Right atrium auricular region (tissue), 2 donors: Measurements from ENCODE around the gene SRGAP2B. TPM values are rescaled to one million over a fixed set of nuclear protein-coding genes. Genes with fewer than 3 reads are reported as not detected.
"Not testable (repeated sequence)": the region's sequence is repeated elsewhere in the genome, so short reads cannot be mapped to it uniquely, and the experiment has no call there.

Experiments used
- DNase-seq: peaks from one replicate; pipeline ENCODE4 v3.0.0-alpha.2; 2019; ENCODE audit warnings: low spot score
- H3K27ac ChIP-seq, 2 donors: fragments of 200-600 bp; sonication (generic); 1 replicate in 1 of 2; 2 replicates in 1 of 2; pipeline ENCODE4 v1.5.1; 2016 to 2019
- H3K27me3 ChIP-seq, 2 donors: fragments of 200-600 bp; sonication (generic); one replicate each; pipeline versions ENCODE4 v1.5.1 to v1.6.0; 2017 to 2019
- H3K36me3 ChIP-seq: fragments of 200-600 bp; sonication (generic); one replicate; pipeline ENCODE4 v1.5.1; 2016
- H3K4me1 ChIP-seq, 2 donors: fragments of 200-600 bp; sonication (generic); one replicate each; pipeline versions ENCODE4 v1.5.1 to v1.6.0; 2017 to 2019
- H3K4me3 ChIP-seq, 2 donors: fragments of 200-600 bp; sonication (generic); 1 replicate in 1 of 2; 2 replicates in 1 of 2; pipeline ENCODE4 v1.5.1; 2017 to 2019; ENCODE audit warnings: mild to moderate bottlenecking in 1 of 2, moderate library complexity in 1 of 2
- H3K9me3 ChIP-seq, 2 donors: fragments of 200-600 bp; sonication (generic); one replicate each; pipeline ENCODE4 v1.5.1; 2019
- total RNA-seq, 2 donors: library from RNA; depleted of rRNA; stranded (reverse); fragments of >200 nt; gene quantifications; one replicate each; pipeline ENCODE4 v1.1.0, GENCODE V29; 2016

SRGAP2B gene
- total RNA-seq, 2 donors from 2014 or later: 5.0 to 12.1 TPM

- not testable (repeated sequence) for DNase-seq, H3K9me3 ChIP-seq, H3K27me3 ChIP-seq, H3K36me3 ChIP-seq, H3K4me1 ChIP-seq, H3K27ac ChIP-seq, H3K4me3 ChIP-seq
Measured at GRCh38 chr1:144977856-144978255, 117.3 kb downstream of the SRGAP2B start.

- H3K4me1 ChIP-seq, DNase-seq, H3K27me3 ChIP-seq, H3K27ac ChIP-seq, H3K36me3 ChIP-seq, H3K9me3 ChIP-seq, H3K4me3 ChIP-seq: not testable (repeated sequence)
Measured at GRCh38 chr1:144971936-144972335, 123.2 kb downstream of the SRGAP2B start.

- not testable (repeated sequence) for H3K4me1 ChIP-seq, H3K27ac ChIP-seq, DNase-seq, H3K4me3 ChIP-seq, H3K27me3 ChIP-seq, H3K36me3 ChIP-seq, H3K9me3 ChIP-seq
Measured at GRCh38 chr1:144966488-144966887, 128.6 kb downstream of the SRGAP2B start.

- H3K36me3 ChIP-seq, H3K27me3 ChIP-seq, H3K4me1 ChIP-seq, H3K9me3 ChIP-seq, DNase-seq, H3K27ac ChIP-seq: not testable (repeated sequence)
- H3K4me3 ChIP-seq: peak overlapping the region in 1 of 2 donors; percentile 2
Measured at GRCh38 chr1:144964765-144965164, 130.4 kb downstream of the SRGAP2B start.

GRCh38 chr1:144964186-144964585 is 130.9 kb downstream of the SRGAP2B start:
- DNase-seq, H3K4me1 ChIP-seq, H3K9me3 ChIP-seq: not testable (repeated sequence)

GRCh38 chr1:144963571-144963970 is 131.6 kb downstream of the SRGAP2B start:
- H3K4me1 ChIP-seq, DNase-seq, H3K27ac ChIP-seq, H3K4me3 ChIP-seq, H3K27me3 ChIP-seq, H3K36me3 ChIP-seq, H3K9me3 ChIP-seq: not testable (repeated sequence)

More at GRCh38 chr1:144964186-144964585, 130.9 kb downstream of the SRGAP2B start:
- not testable (repeated sequence) for H3K27me3 ChIP-seq, H3K36me3 ChIP-seq, H3K27ac ChIP-seq, H3K4me3 ChIP-seq

GRCh38 chr1:144961604-144962583 is 133.2 kb downstream of the SRGAP2B start:
- H3K9me3 ChIP-seq: not testable (repeated sequence)

GRCh38 chr1:144960929-144961488 is 134.1 kb downstream of the SRGAP2B start:
- not testable (repeated sequence) for H3K36me3 ChIP-seq, H3K9me3 ChIP-seq, H3K27me3 ChIP-seq, DNase-seq, H3K4me3 ChIP-seq, H3K4me1 ChIP-seq, H3K27ac ChIP-seq

More at GRCh38 chr1:144961604-144962583, 133.2 kb downstream of the SRGAP2B start:
- H3K36me3 ChIP-seq, H3K27ac ChIP-seq, DNase-seq, H3K4me3 ChIP-seq, H3K27me3 ChIP-seq, H3K4me1 ChIP-seq: not testable (repeated sequence)

GRCh38 chr1:144948390-144948789 is 146.7 kb downstream of the SRGAP2B start:
- not testable (repeated sequence) for H3K36me3 ChIP-seq, H3K27me3 ChIP-seq, H3K9me3 ChIP-seq, DNase-seq, H3K27ac ChIP-seq, H3K4me1 ChIP-seq, H3K4me3 ChIP-seq

GRCh38 chr1:144947495-144947894 is 147.6 kb downstream of the SRGAP2B start:
- not testable (repeated sequence) for H3K4me3 ChIP-seq, H3K36me3 ChIP-seq, H3K27ac ChIP-seq, DNase-seq, H3K4me1 ChIP-seq, H3K9me3 ChIP-seq, H3K27me3 ChIP-seq

GRCh38 chr1:144946525-144947480 is 148.3 kb downstream of the SRGAP2B start:
- DNase-seq, H3K9me3 ChIP-seq, H3K36me3 ChIP-seq, H3K27ac ChIP-seq, H3K4me3 ChIP-seq, H3K4me1 ChIP-seq, H3K27me3 ChIP-seq: not testable (repeated sequence)

GRCh38 chr1:144941710-144942109 is 153.4 kb downstream of the SRGAP2B start:
- not testable (repeated sequence) for H3K27me3 ChIP-seq, H3K4me1 ChIP-seq, H3K36me3 ChIP-seq, H3K9me3 ChIP-seq, DNase-seq, H3K27ac ChIP-seq, H3K4me3 ChIP-seq

- H3K9me3 ChIP-seq, DNase-seq, H3K27me3 ChIP-seq, H3K4me1 ChIP-seq, H3K36me3 ChIP-seq, H3K4me3 ChIP-seq, H3K27ac ChIP-seq: not testable (repeated sequence)
Measured at GRCh38 chr1:144940054-144940453, 155.1 kb downstream of the SRGAP2B start.

GRCh38 chr1:144938627-144939026 is 156.5 kb downstream of the SRGAP2B start:
- not testable (repeated sequence) for H3K9me3 ChIP-seq, H3K36me3 ChIP-seq, H3K4me1 ChIP-seq, DNase-seq, H3K27me3 ChIP-seq, H3K4me3 ChIP-seq, H3K27ac ChIP-seq
